Right atrium auricular region (tissue), 2 donors: Measurements from ENCODE around the gene OAS1. TPM values are rescaled to one million over a fixed set of nuclear protein-coding genes. Genes with fewer than 3 reads are reported as not detected.

Experiments used
- DNase-seq: peaks from one replicate; pipeline ENCODE4 v3.0.0-alpha.2; 2019; ENCODE audit warnings: low spot score
- H3K27ac ChIP-seq, 2 donors: fragments of 200-600 bp; sonication (generic); 1 replicate in 1 of 2; 2 replicates in 1 of 2; pipeline ENCODE4 v1.5.1; 2016 to 2019
- H3K27me3 ChIP-seq, 2 donors: fragments of 200-600 bp; sonication (generic); one replicate each; pipeline versions ENCODE4 v1.5.1 to v1.6.0; 2017 to 2019
- H3K36me3 ChIP-seq: fragments of 200-600 bp; sonication (generic); one replicate; pipeline ENCODE4 v1.5.1; 2016
- H3K4me1 ChIP-seq, 2 donors: fragments of 200-600 bp; sonication (generic); one replicate each; pipeline versions ENCODE4 v1.5.1 to v1.6.0; 2017 to 2019
- H3K4me3 ChIP-seq, 2 donors: fragments of 200-600 bp; sonication (generic); 1 replicate in 1 of 2; 2 replicates in 1 of 2; pipeline ENCODE4 v1.5.1; 2017 to 2019; ENCODE audit warnings: mild to moderate bottlenecking in 1 of 2, moderate library complexity in 1 of 2
- H3K9me3 ChIP-seq, 2 donors: fragments of 200-600 bp; sonication (generic); one replicate each; pipeline ENCODE4 v1.5.1; 2019
- CTCF ChIP-seq, 2 donors: fragments of 200-600 bp; sonication (generic); IDR thresholded peaks; one replicate each; pipeline ENCODE4 v1.5.1; 2019; ENCODE audit warnings: antibody characterized with exemption in 2 of 2
- total RNA-seq, 2 donors: library from RNA; depleted of rRNA; stranded (reverse); fragments of >200 nt; gene quantifications; one replicate each; pipeline ENCODE4 v1.1.0, GENCODE V29; 2016

OAS1 gene
- total RNA-seq, 2 donors from 2014 or later, result 4.0 to 8.4 TPM

- no peak for TF ChIP-seq CTCF (IDR thresholded peaks at IDR 0.05)
- no peak overlapping the region for H3K4me3 ChIP-seq
- H3K27ac ChIP-seq, result no peak overlapping the region
- peaks cover 0 to 11% of the 10 kb centered on the region in 2 donors for H3K9me3 ChIP-seq
- no peaks in the 10 kb centered on the region for H3K36me3 ChIP-seq
- no peak for DNase-seq
- H3K27me3 ChIP-seq, result no peaks in the 10 kb centered on the region
- H3K4me1 ChIP-seq, result peaks cover 0 to 5% of the 10 kb centered on the region in 2 donors
Measured at GRCh38 chr12:112887550-112887949, 19.2 kb upstream of the OAS1 start.

GRCh38 chr12:112891093-112892024 is 15.4 kb upstream of the OAS1 start:
- Histone ChIP-seq H3K4me1 (peaks cover 0 to 5% of the 10 kb centered on the region in 2 donors), H3K4me3 (no peak overlapping the region), H3K27ac (no peak overlapping the region), H3K27me3 (no peaks in the 10 kb centered on the region), H3K9me3 (peaks cover 0 to 6% of the 10 kb centered on the region in 2 donors), H3K36me3 (no peaks in the 10 kb centered on the region)
- no peak for TF ChIP-seq CTCF (IDR thresholded peaks at IDR 0.05)
- peak; percentile 64 for DNase-seq

- DNase-seq, result no peak
- Histone ChIP-seq H3K9me3 (no peaks in the 10 kb centered on the region), H3K27me3 (no peaks in the 10 kb centered on the region), H3K27ac (no peak overlapping the region), H3K36me3 (no peaks in the 10 kb centered on the region), H3K4me3 (no peak overlapping the region), H3K4me1 (peaks cover 0 to 5% of the 10 kb centered on the region in 2 donors)
- no peak for TF ChIP-seq CTCF (IDR thresholded peaks at IDR 0.05)
Measured at GRCh38 chr12:112892856-112893255, 13.9 kb upstream of the OAS1 start.

- H3K27ac ChIP-seq, result no peak overlapping the region
- H3K27me3 ChIP-seq, result no peaks in the 10 kb centered on the region
- TF ChIP-seq CTCF (IDR thresholded peaks at IDR 0.05), result no peak
- H3K4me1 ChIP-seq, result peaks cover 0 to 5% of the 10 kb centered on the region in 2 donors
- no peaks in the 10 kb centered on the region for H3K36me3 ChIP-seq
- DNase-seq, result no peak
- no peaks in the 10 kb centered on the region for H3K9me3 ChIP-seq
- H3K4me3 ChIP-seq, result no peak overlapping the region
Measured at GRCh38 chr12:112894128-112894527, 12.6 kb upstream of the OAS1 start.

GRCh38 chr12:112898380-112898779 is 8.4 kb upstream of the OAS1 start:
- TF ChIP-seq CTCF (IDR thresholded peaks at IDR 0.05), result no peak
- Histone ChIP-seq H3K9me3 (no peaks in the 10 kb centered on the region), H3K4me3 (no peak overlapping the region), H3K4me1 (no peaks in the 10 kb centered on the region), H3K27ac (no peak overlapping the region), H3K36me3 (no peaks in the 10 kb centered on the region), H3K27me3 (no peaks in the 10 kb centered on the region)
- DNase-seq, result no peak
